GM19372 (cell line): ENCODE data around the gene HARS2.
"Not testable (repeated sequence)": the region's sequence is repeated elsewhere in the genome, so short reads cannot be mapped to it uniquely, and the experiment has no call there.

Source experiments
- ATAC-seq: cut with Tn5 transposase; IDR thresholded peaks from one replicate; pipeline ENCODE4 v1.9.1; 2021; ENCODE audit warnings: mild to moderate bottlenecking, low read depth, moderate library complexity; ENCODE audit not compliant: unreplicated experiment

HARS2 gene

GRCh38 chr5:140696891-140697492, 5.7 kb downstream of the HARS2 start:
- ATAC-seq: no peak

GRCh38 chr5:140700177-140701144, 9.2 kb downstream of the HARS2 start, which contains the start of gene ZMAT2:
ZMAT2 (plus strand) TSS chr5:140700447; CDS start chr5:140700461, 14 bp downstream.
- ATAC-seq: peak; percentile 98

GRCh38 chr5:140707812-140708211, 16.6 kb downstream of the HARS2 start:
- ATAC-seq: no peak

- ATAC-seq: not testable (repeated sequence)
Measured at GRCh38 chr5:140708787-140709186, 17.5 kb downstream of the HARS2 start.

- ATAC-seq: peak; percentile 81
Measured at GRCh38 chr5:140710899-140711552, 19.8 kb downstream of the HARS2 start.

- ATAC-seq: no peak
Measured at GRCh38 chr5:140711794-140712193, 20.5 kb downstream of the HARS2 start.

- ATAC-seq: no peak
Measured at GRCh38 chr5:140713562-140714094, 22.4 kb downstream of the HARS2 start.

- ATAC-seq: not testable (repeated sequence)
Measured at GRCh38 chr5:140716238-140716637, 25.0 kb downstream of the HARS2 start.

GRCh38 chr5:140718266-140718592, 27.0 kb downstream of the HARS2 start:
- no peak for ATAC-seq

- not testable (repeated sequence) for ATAC-seq
Measured at GRCh38 chr5:140720738-140721137, 29.5 kb downstream of the HARS2 start.

- ATAC-seq: not testable (repeated sequence)
Measured at GRCh38 chr5:140721395-140721794, 30.1 kb downstream of the HARS2 start.

- ATAC-seq: peak; percentile 74
Measured at GRCh38 chr5:140725799-140726471, 34.7 kb downstream of the HARS2 start.

GRCh38 chr5:140733098-140733497, 41.8 kb downstream of the HARS2 start:
- no peak for ATAC-seq

- no peak for ATAC-seq
Measured at GRCh38 chr5:140734354-140734753, 43.1 kb downstream of the HARS2 start.

GRCh38 chr5:140737486-140737885, 46.2 kb downstream of the HARS2 start:
- ATAC-seq: no peak

GRCh38 chr5:140741967-140742366, 50.7 kb downstream of the HARS2 start:
- no peak for ATAC-seq
